Measurements from ENCODE around the gene EBI3.
"Not testable (repeated sequence)": the region's sequence is repeated elsewhere in the genome, so short reads cannot be mapped to it uniquely, and the experiment has no call there.

EBI3 gene

DNA sequence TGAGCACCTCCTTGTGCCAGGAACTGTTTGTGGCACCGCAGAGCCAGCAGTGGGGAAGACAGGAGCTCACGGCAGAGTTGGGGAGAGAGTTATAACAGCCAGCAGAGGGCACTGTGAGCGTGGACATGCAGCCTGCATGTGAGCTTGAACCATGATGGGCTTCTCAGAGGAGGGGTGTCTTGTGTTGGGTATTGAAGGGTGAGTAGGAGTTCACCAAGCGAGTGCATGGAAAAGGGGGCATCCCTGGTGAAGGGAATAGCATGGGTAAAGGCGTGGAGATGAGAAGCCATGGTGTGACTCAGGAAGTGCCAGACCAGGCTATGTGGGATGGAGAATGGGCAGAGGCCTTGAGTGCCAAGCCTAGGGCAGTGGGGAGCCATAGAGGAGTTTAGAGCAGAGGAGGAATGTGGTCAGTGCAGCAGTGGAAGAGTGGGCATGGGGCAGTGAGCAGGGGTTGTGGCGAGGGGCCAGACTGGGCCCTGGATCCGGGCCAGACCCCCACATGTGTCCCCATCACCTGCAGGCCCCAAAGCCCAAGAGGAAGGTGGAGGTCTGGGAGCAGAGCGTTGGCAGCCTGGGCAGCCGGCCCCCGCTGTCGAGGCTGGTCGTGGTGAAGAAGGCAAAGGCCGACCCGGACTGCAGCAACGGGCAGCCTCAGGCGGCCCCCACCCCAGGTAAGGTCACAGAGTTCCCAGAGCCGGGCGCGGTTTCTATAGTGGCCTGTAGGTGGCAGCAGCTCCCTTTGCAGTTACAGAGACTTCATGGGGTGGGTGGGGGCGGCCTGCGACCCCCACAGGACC lies 38.0 kb downstream of the EBI3 start:
- Mint-ChIP-seq H3K9me3 (no peaks in the 10 kb centered on the region), H3K27ac (peak overlapping the region; percentile 68), H3K4me1 (peaks cover 14 to 36% of the 10 kb centered on the region in 2 donors), H3K27me3 (no peaks in the 10 kb centered on the region), H3K36me3 (peaks cover 54 to 64% of the 10 kb centered on the region in 2 donors), H3K4me3 (no peak overlapping the region)
- ATAC-seq (replicated peaks) (peak; percentile 52 to 67), DNase-seq (peak; percentile 35)

DNA sequence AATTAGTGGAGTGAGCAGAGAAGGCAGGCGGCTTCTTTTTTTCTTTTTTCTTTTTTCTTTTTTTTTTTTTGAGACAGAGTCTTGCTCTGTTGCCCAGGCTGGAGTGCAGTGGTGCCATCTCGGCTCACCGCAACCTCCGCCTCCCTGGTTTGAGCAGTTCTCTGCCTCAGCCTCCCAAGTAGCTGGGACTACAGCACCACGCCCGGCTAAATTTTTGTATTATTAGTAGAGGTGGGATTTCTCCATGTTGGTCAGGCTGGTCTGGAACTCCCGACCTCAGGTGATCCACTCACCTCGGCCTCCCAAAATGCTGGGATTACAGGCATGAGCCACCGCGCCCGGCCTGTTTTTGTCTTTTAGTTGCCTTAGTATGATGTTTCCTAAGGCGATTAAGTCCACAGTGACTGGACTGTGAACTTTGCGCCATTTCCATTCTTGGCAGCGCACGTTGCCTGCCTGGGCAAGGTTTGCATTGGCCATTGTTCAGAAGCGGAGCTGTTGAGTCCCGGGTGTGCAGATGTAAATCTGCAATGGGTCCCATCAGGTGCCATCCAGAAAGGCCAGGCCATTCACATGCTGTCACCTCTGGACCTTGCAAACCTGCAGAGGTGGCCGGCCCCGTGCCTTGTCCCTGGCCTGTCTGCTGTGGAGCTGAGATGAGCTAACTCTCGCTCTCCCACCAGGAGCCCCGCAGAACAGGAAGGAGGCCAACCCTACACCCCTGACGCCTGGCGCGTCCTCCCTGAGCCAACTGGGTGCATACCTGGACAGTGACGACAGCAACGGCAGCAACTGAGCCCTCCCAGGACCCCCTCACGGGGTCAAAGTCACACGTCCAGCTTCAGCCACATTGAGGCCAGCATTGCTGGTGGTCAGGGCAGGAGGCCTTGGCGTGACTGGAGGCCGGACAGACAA lies 38.8 kb downstream of the EBI3 start:
- peak overlapping the region; percentile 81 for H3K27ac Mint-ChIP-seq
- DNase-seq (no peak), ATAC-seq (replicated peaks) (no peak)
- peaks cover 57 to 71% of the 10 kb centered on the region in 2 donors for H3K36me3 Mint-ChIP-seq
- H3K9me3 Mint-ChIP-seq = no peaks in the 10 kb centered on the region
- no peak overlapping the region for H3K4me3 Mint-ChIP-seq
- H3K27me3 Mint-ChIP-seq = no peaks in the 10 kb centered on the region
- H3K4me1 Mint-ChIP-seq = peaks cover 14 to 35% of the 10 kb centered on the region in 2 donors

DNA sequence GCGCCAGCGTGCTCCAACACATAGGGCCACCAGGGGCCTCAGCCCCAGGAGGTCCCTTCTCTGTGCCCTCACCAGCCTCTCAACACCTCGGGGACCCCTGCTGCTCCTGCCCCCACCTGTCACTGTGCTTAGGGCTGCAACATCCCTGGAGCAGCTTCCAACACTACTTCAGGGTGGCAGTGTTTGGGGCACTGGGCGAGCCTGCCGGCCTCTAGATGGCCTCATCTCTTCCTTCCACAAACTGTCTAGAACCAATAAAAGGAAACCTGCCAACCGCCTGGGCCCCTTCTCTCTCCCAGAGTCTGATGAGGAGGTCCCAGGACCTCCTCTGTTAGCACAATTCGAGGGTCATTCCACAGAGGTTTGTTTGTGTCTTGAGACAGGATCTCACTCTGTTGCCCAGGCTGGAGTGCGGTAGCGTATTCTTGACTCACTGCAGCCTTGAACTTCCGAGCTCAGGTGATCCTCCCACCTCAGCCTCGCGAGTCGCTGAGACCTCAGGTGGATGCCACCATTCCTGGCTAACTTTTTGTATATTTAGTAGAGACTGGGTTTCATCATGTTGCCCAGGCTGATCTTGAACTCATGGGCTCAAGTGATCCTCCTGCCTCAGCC lies 39.6 kb downstream of the EBI3 start:
- no peak for ATAC-seq (replicated peaks)
- no peak for DNase-seq
- peaks cover 14 to 28% of the 10 kb centered on the region in 2 donors for H3K4me1 Mint-ChIP-seq
- H3K9me3 Mint-ChIP-seq = no peaks in the 10 kb centered on the region
- H3K36me3 Mint-ChIP-seq = peaks cover 50 to 70% of the 10 kb centered on the region in 2 donors
- H3K27ac Mint-ChIP-seq = peak overlapping the region; percentile 81
- H3K4me3 Mint-ChIP-seq = no peak overlapping the region
- no peaks in the 10 kb centered on the region for H3K27me3 Mint-ChIP-seq

DNA sequence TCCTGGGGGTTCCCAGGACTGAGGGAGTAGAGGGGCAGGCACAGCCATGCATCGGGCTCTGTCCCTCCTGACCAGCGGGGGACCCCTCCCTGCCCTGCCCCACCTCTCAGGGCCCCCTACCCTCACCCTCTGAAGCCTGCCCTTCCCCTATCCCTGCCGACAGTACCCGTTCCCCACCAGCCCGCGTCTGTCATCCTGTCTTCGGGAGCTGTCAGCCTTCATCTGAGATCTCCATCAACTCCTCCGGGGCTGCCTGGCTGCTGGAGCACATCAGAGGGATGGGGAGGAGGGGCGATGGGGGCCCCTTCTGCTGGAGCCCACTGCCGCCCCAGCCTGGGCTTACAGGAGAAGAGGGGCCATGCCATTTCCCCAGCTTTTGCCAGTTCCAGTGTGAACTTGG lies 43.6 kb downstream of the EBI3 start:
- H3K9me3 Mint-ChIP-seq = no peaks in the 10 kb centered on the region
- no peak overlapping the region for H3K4me3 Mint-ChIP-seq
- peaks cover 0 to 8% of the 10 kb centered on the region in 2 donors for H3K27me3 Mint-ChIP-seq
- peaks cover 2 to 5% of the 10 kb centered on the region in 2 donors for H3K4me1 Mint-ChIP-seq
- H3K36me3 Mint-ChIP-seq = peaks cover 25 to 35% of the 10 kb centered on the region in 2 donors
- no peak for DNase-seq
- peak overlapping the region; percentile 31 for H3K27ac Mint-ChIP-seq
- ATAC-seq (replicated peaks) = no peak

DNA sequence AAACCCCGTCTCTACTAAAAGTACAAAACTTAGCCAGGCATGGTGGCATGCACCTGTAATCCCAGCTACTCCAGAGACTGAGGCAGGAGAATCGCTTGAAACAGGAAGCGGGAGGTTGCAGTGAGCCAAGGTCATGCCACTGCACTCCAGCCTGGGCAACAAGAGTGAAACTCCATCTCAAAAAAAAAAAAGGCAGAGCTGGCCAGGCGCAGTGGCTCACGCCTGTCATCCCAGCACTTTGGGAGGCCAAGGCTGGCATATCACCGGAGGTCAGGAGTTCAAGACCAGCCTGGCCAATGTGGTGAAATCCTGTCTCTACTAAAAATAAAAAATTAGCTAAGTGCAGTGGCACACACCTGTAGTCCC lies 45.0 kb downstream of the EBI3 start:
- not testable (repeated sequence) for H3K9me3 Mint-ChIP-seq; H3K4me3 Mint-ChIP-seq; H3K4me1 Mint-ChIP-seq; ATAC-seq (replicated peaks); H3K27ac Mint-ChIP-seq; DNase-seq
- Mint-ChIP-seq H3K27me3 (peaks cover 5 to 19% of the 10 kb centered on the region in 2 donors), H3K36me3 (peaks cover 18 to 26% of the 10 kb centered on the region in 2 donors)

DNA sequence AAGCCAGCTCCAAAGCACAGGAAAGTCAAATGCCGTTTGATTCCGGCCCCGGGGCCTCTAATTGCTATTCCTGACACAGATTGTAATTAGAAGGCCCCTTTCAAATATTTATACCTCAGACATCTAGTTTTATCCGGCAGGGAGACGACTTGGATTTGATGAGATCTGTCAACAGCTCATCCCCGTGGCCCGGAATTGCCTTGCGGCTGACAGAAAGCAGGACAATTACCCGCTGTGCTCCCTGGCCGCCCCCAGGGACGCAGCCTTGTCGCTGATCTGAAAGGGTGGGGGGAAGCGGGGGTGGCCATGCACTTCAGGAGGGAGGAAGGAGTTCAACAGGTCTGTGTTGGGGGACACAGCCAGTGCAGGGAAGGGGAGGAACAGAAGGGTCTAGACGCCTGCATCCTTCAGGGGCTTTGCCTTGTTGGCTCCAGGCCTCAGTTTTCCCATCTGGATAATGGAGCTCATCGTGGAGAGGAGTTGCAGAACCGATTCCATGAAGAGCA lies 47.9 kb downstream of the EBI3 start:
- H3K4me1 Mint-ChIP-seq = peaks cover 3 to 7% of the 10 kb centered on the region in 2 donors
- DNase-seq (no peak), ATAC-seq (replicated peaks) (no peak)
- peaks cover 21 to 47% of the 10 kb centered on the region in 2 donors for H3K27me3 Mint-ChIP-seq
- H3K9me3 Mint-ChIP-seq = no peaks in the 10 kb centered on the region
- no peak overlapping the region for H3K27ac Mint-ChIP-seq
- H3K4me3 Mint-ChIP-seq = no peak overlapping the region
- peaks cover 5 to 15% of the 10 kb centered on the region in 2 donors for H3K36me3 Mint-ChIP-seq

DNA sequence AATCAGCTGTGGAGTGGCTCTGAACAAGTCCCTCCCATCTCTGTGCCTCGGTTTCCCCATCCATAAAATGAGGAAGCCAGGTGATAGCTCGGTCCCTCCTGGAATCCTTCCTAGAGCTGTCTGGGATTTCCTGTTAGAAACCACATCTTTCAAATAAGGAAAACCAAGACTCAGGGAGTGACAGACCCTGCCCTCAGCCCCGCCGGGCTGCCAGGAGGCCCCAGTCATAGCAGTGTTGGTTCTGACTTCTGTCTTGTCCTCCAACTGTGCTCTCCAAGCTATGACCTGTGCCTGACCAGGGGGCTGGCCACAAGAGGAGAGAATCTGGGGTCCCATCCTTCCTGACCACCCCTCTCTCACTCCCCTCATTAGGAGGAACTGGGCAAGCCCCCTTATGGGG lies 48.7 kb downstream of the EBI3 start:
- Mint-ChIP-seq H3K27me3 (peaks cover 26 to 55% of the 10 kb centered on the region in 2 donors), H3K27ac (no peak overlapping the region), H3K9me3 (no peaks in the 10 kb centered on the region), H3K4me1 (peaks cover 3 to 7% of the 10 kb centered on the region in 2 donors), H3K36me3 (peaks cover under 1 to 8% of the 10 kb centered on the region in 2 donors), H3K4me3 (no peak overlapping the region)
- ATAC-seq (replicated peaks) (no peak), DNase-seq (no peak)

DNA sequence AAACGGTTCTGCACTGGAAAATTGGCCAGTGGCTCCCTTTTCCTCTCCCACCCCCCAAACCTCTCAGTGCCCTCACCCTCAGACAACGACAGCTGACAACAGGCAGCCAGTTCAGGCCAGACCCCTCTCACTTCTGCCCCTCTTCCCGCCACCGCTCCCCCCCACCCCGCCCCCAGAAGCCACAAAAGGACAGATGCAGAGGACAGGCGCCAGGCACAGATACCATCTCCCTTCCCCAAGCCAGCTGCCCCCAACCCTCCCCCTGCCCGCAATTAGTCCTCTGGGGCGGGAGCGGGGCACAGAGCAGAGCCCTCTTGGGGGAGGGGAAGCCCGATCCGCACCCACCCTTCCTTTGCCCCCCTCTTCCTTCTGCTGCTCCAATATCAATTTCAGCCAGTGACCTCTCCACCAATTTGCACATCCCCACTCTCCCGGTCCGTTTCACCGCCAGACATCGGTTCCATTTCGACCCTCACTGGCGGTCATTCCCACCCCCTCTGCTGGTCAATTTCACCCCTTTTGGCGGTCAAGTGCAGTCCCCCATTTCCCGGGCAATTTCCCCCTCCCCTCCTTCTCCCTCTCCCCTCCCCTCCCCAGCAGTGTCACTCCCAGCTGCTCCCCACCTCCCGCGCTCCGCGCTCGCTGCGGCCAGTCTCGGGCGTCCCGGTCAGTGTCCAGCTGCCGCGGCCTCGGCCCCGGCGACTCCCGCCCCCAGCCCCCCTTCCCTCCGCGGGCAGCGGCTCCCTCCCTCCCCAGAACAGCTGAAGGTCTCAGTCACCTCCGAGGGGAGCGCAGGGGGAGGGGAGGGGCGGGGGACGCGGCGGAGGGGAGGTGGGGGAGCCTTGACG lies 49.3 kb downstream of the EBI3 start, which contains the start of gene SHD:
TSS of gene SHD (plus strand) at position 848 of the 848 bp plus-strand sequence. CDS start 798 bp downstream, outside the sequence.
- H3K27ac Mint-ChIP-seq = peak within 1 kb of the TSS; percentile 59
- H3K27me3 Mint-ChIP-seq = peaks cover 26 to 60% of the 10 kb centered on the region in 2 donors
- peaks cover 3 to 7% of the 10 kb centered on the region in 2 donors for H3K4me1 Mint-ChIP-seq
- H3K9me3 Mint-ChIP-seq = no peaks in the 10 kb centered on the region
- DNase-seq (no peak), ATAC-seq (replicated peaks) (no peak)
- H3K36me3 Mint-ChIP-seq = peaks cover 0 to 2% of the 10 kb centered on the region in 2 donors
- peak within 1 kb of the TSS; percentile 75 to 77 for H3K4me3 Mint-ChIP-seq

DNA sequence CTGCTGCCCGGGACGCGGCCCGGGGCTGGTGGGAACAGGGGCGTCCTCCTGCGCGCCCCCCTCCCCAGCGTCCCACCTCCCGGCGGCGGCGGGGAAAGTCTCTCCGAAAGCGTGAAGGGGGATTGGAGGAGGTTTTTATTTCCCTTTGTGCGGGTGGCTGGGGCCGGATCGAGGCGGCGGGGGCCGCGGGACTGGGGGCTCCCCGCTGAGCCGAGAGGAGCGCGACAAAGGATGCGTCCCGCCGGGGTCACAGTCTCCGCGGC lies 49.9 kb downstream of the EBI3 start:
- DNase-seq = no peak
- no peaks in the 10 kb centered on the region for H3K36me3 Mint-ChIP-seq
- H3K4me3 Mint-ChIP-seq = peak overlapping the region in 1 of 2 donors; percentile 14
- H3K27ac Mint-ChIP-seq = no peak overlapping the region
- no peak for ATAC-seq (replicated peaks)
- peaks cover 26 to 61% of the 10 kb centered on the region in 2 donors for H3K27me3 Mint-ChIP-seq
- H3K9me3 Mint-ChIP-seq = no peaks in the 10 kb centered on the region
- peaks cover 3 to 7% of the 10 kb centered on the region in 2 donors for H3K4me1 Mint-ChIP-seq

DNA sequence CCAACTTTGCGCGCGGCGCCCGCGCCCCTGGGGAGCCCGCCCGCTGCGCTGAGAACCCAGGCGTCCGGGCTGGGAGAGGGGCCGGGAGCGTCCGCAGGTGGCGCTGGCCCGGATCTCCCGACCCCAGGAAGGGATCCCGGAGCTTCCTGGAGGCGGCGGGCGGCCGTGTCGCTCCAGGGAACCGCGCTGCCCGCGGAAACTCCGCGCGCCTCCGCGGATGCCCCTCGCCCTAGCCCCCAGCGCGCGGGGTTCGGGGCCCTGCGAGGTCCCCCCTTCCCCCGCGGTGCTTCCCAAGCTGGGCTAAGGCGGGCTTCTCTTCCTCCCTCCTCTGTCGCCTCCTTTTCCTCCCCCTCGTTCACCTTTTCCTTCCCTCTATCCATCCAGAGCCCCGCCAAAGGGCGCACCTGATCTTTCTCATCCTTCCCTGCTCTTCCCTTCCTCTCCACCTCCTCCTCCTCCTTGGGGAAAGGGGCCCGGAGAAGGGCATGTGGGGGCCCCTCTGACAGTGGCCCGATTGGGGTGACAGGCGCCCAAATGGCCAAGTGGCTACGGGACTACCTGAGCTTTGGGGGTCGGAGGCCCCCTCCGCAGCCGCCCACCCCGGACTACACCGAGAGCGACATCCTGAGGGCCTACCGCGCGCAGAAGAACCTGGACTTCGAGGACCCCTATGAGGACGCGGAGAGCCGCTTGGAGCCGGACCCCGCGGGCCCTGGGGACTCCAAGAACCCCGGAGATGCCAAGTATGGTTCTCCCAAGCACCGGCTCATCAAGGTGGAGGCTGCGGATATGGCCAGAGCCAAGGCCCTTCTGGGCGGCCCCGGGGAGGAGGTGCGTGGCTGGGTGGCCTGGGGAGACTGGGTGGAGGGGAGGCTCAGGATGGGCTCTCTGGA lies 50.5 kb downstream of the EBI3 start:
- peak overlapping the region; percentile 75 to 77 for H3K4me3 Mint-ChIP-seq

DNA sequence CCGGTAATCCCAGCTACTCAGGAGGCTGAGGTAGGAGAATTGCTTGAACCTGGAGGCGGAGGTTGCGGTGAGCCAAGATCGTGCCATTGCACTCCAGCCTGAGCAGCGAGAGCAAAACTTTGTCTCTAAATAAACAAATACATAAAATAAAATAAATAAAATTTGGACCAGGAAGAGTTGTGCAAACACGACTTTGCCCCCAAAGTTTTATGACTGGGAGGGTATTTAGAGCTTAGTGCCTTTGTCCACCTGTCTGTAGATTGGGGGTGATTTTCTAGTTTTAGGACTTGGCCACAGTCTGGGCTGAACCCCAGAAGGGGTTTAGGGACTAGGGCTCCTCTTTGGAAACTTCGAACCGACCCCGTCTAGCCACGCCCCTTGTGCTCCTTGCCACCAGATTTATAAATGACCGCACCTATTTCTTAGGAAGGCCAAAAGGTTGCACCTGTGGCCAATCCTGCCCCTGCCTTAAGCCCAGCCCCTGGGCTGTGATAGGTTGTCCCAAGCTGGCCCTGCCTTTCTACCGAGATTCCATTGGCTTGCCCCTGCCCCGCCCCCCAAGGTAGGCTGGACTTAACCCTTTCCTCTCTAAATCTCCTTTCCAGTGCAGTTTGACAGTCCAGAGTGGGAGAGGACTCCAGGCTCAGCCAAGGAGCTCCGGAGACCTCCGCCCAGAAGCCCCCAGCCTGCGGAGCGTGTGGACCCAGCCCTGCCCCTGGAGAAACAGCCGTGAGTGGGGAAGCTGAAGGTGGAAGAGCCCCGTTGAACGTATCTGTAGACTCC lies 55.0 kb downstream of the EBI3 start:
- DNase-seq (no peak), ATAC-seq (replicated peaks) (peak; percentile 61 to 66)
- Mint-ChIP-seq H3K4me3 (no peak overlapping the region), H3K27me3 (peaks cover 43 to 67% of the 10 kb centered on the region in 2 donors), H3K4me1 (peaks cover 7 to 17% of the 10 kb centered on the region in 2 donors), H3K36me3 (no peaks in the 10 kb centered on the region), H3K9me3 (no peaks in the 10 kb centered on the region), H3K27ac (no peak overlapping the region)

More for the DNA sequence above, 50.5 kb downstream of the EBI3 start:
- Mint-ChIP-seq H3K36me3 (no peaks in the 10 kb centered on the region), H3K27ac (peak overlapping the region; percentile 59), H3K4me1 (peaks cover 7 to 13% of the 10 kb centered on the region in 2 donors), H3K9me3 (no peaks in the 10 kb centered on the region), H3K27me3 (peaks cover 31 to 66% of the 10 kb centered on the region in 2 donors)
- DNase-seq (no peak), ATAC-seq (replicated peaks) (no peak)

DNA sequence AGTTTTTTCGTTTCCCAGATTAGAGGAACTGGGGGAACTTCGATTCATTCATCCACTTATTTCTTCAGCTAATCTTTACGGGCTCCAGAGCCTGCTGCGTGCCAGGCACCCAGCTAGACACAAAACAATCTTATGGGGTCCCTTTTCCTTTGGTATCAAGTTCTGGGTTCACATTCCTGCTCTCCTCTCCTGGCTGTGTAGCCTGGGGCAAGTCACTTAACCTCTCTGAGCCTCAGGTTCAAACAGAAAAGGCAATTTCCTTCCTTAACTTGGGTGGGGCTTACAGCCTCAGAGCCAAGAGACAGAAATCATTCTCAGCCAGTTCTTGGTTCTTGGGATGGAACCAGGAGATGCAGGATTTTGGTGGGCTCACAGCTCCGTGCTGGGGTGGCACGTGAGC lies 55.7 kb downstream of the EBI3 start:
- ATAC-seq (replicated peaks) (no peak), DNase-seq (no peak)
- Mint-ChIP-seq H3K27me3 (peaks cover 38 to 62% of the 10 kb centered on the region in 2 donors), H3K9me3 (no peaks in the 10 kb centered on the region), H3K36me3 (no peaks in the 10 kb centered on the region), H3K4me3 (no peak overlapping the region), H3K27ac (no peak overlapping the region), H3K4me1 (peaks cover 3 to 12% of the 10 kb centered on the region in 2 donors)

Measured in stimulated activated naive B cell treated with anti-CD40 and anti-IgM and Interleukin-4, amounts not matched to agents 10 μg/mL and 1 μg/mL and 100 μg/mL, for 72 hours (primary cell).